Epithelial cell of proximal tubule (primary cell): ENCODE results near the gene C1orf35. TPM values are rescaled to one million over a fixed set of nuclear protein-coding genes. Genes with fewer than 3 reads are reported as not detected.

Experiments used
- DNase-seq: peaks from one replicate; pipeline ENCODE4 v3.0.0-alpha.2; 2011; ENCODE audit warnings: low read depth
- H3K4me3 ChIP-seq: 2 replicates; pipeline ENCODE4 v1.5.1; 2011; ENCODE audit warnings: low read depth, mild to moderate bottlenecking, low read length
- CTCF ChIP-seq: conservative IDR thresholded peaks from 2 replicates; pipeline ENCODE4 v1.5.1; 2012; ENCODE audit warnings: low read depth, mild to moderate bottlenecking, low read length
- total RNA-seq: library from RNA; depleted of rRNA; stranded (reverse); fragments of >200 nt; gene quantifications from 2 replicates; pipeline ENCODE4 v1.2.3, GENCODE V29; 2015

The C1orf35 gene
- total RNA-seq, 1 donor from 2014 or later = 23.8 TPM

GRCh38 chr1:228131766-228132165 lies 28.6 kb upstream of the C1orf35 start:
- no peak overlapping the region for H3K4me3 ChIP-seq
- DNase-seq = no peak
- no peak for TF ChIP-seq CTCF

- no peak overlapping the region for H3K4me3 ChIP-seq
- no peak for DNase-seq
- TF ChIP-seq CTCF = no peak
Measured at GRCh38 chr1:228125185-228125584, 22.1 kb upstream of the C1orf35 start.

DNA sequence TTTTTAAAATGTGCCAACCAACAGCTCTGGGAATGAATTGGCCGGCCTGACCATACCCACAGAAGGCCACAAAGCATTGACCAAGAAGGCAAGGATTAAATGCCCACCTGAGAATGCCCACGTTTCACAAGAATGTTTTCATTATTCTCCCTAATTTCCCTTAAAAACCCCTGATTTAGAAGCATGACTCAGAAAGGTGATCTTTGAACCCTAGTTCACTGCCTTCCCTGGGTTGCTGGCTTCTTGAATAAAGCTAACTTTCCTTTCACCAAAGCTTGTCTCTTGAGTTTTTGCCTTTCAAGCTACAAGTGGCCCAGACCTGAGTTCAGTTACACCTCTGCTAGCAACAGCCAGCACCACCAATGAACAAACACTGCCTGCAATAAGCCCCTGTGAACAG lies 20.4 kb upstream of the C1orf35 start:
- DNase-seq = no peak
- no peak for TF ChIP-seq CTCF
- H3K4me3 ChIP-seq = no peak overlapping the region

- H3K4me3 ChIP-seq = no peak overlapping the region
- DNase-seq = no peak
- TF ChIP-seq CTCF = no peak
Measured at GRCh38 chr1:228122921-228123441, 19.9 kb upstream of the C1orf35 start.

GRCh38 chr1:228120857-228121489 lies 17.8 kb upstream of the C1orf35 start:
- no peak overlapping the region for H3K4me3 ChIP-seq
- no peak for DNase-seq
- no peak for TF ChIP-seq CTCF

DNA sequence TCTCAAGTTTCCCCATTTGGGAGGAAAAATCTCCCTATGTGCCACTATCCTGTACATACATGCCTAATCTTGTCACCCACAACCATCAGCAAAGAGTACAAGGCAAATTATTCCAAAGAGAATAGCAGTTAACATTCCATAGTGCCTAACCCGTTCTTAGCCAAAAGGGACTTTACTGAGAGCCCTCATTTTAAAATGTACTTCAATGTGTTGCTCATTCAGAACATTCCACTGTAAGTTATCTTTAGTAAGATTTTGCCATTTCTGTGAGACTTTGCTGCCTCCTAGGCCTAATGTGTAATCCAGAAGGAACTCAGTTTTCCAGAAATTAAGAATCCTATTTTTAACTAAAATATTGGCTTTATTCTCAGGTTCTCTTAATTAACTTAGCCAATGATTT lies 17.2 kb upstream of the C1orf35 start:
- no peak for TF ChIP-seq CTCF
- DNase-seq = no peak
- H3K4me3 ChIP-seq = no peak overlapping the region

GRCh38 chr1:228118040-228118439 lies 14.9 kb upstream of the C1orf35 start:
- TF ChIP-seq CTCF = no peak
- DNase-seq = no peak
- H3K4me3 ChIP-seq = no peak overlapping the region
